H9 (cell line): ENCODE results near the gene PAQR4. TPM values are rescaled to one million over a fixed set of nuclear protein-coding genes. Genes with fewer than 3 reads are reported as not detected.
A peak's percentile ranks its signal among the peaks of the same experiment; 100 is the strongest.

Source experiments
- DNase-seq: peaks from one replicate; pipeline ENCODE4 v3.0.0-alpha.2; 2017
- H2AFZ ChIP-seq: one replicate; pipeline ENCODE4 v1.6.1; 2013; ENCODE audit warnings: mild to moderate bottlenecking, low read length, control low read depth, moderate library complexity
- H2AK5ac ChIP-seq: 2 replicates; pipeline ENCODE4 v1.6.1; 2013; ENCODE audit warnings: low read length, control low read depth, mixed read lengths; ENCODE audit not compliant: insufficient read length
- H2BK120ac ChIP-seq: one replicate; pipeline ENCODE4 v1.6.1; 2013; ENCODE audit warnings: low read depth, mild to moderate bottlenecking, low read length, control low read depth, inconsistent platforms; ENCODE audit not compliant: poor library complexity, severe bottlenecking
- H2BK12ac ChIP-seq: 2 replicates; pipeline ENCODE4 v1.6.1; 2013; ENCODE audit warnings: low read length, control low read depth, mixed read lengths, low read depth; ENCODE audit not compliant: insufficient read length
- H2BK15ac ChIP-seq: 2 replicates; pipeline ENCODE4 v1.6.1; 2013; ENCODE audit warnings: low read depth, low read length, control low read depth
- H2BK20ac ChIP-seq: one replicate; pipeline ENCODE4 v1.6.1; 2013; ENCODE audit warnings: low read depth, mild to moderate bottlenecking, low read length, control low read depth, inconsistent platforms; ENCODE audit not compliant: poor library complexity, severe bottlenecking
- H2BK5ac ChIP-seq: 2 replicates; pipeline ENCODE4 v1.6.1; 2013; ENCODE audit warnings: low read length, control low read depth, mixed read lengths; ENCODE audit not compliant: insufficient read length
- H3K14ac ChIP-seq: 2 replicates; pipeline ENCODE4 v1.6.1; 2013; ENCODE audit warnings: low read length, control low read depth; ENCODE audit not compliant: insufficient read depth
- H3K18ac ChIP-seq: 2 replicates; pipeline ENCODE4 v1.6.1; 2013; ENCODE audit warnings: low read depth, mild to moderate bottlenecking, mixed read lengths, low read length, control low read depth; ENCODE audit not compliant: insufficient read length
- H3K23ac ChIP-seq: 2 replicates; pipeline ENCODE4 v1.6.1; 2013; ENCODE audit warnings: low read length, control low read depth, mixed read lengths, low read depth; ENCODE audit not compliant: insufficient read length
- H3K23me2 ChIP-seq: 2 replicates; pipeline ENCODE4 v1.6.1; 2013; ENCODE audit warnings: low read depth, mild to moderate bottlenecking, mixed read lengths, low read length, control low read depth; ENCODE audit not compliant: insufficient read length, poor library complexity, severe bottlenecking
- H3K27ac ChIP-seq: 2 replicates; pipeline ENCODE4 v1.5.1; 2013; ENCODE audit warnings: low read length, control low read depth, mixed read lengths, low read depth; ENCODE audit not compliant: insufficient read length
- H3K27me3 ChIP-seq: 2 replicates; pipeline ENCODE4 v1.6.1; 2013; ENCODE audit warnings: low read length, control low read depth, inconsistent platforms; ENCODE audit not compliant: insufficient read depth
- H3K4ac ChIP-seq: 2 replicates; pipeline ENCODE4 v1.6.1; 2013; ENCODE audit warnings: low read depth, mild to moderate bottlenecking, control low read depth, inconsistent platforms, low read length, moderate library complexity
- H3K4me1 ChIP-seq: 2 replicates; pipeline ENCODE4 v1.6.1; 2013; ENCODE audit warnings: low read length, control low read depth, inconsistent platforms; ENCODE audit not compliant: insufficient read depth
- H3K4me2 ChIP-seq: 2 replicates; pipeline ENCODE4 v1.6.1; 2013; ENCODE audit warnings: low read length, control low read depth, mixed read lengths; ENCODE audit not compliant: insufficient read length, insufficient read depth
- H3K56ac ChIP-seq: 2 replicates; pipeline ENCODE4 v1.6.1; 2013; ENCODE audit warnings: low read depth, mild to moderate bottlenecking, mixed read lengths, low read length, control low read depth; ENCODE audit not compliant: insufficient read length
- H3K79me1 ChIP-seq: 2 replicates; pipeline ENCODE4 v1.6.1; 2013; ENCODE audit warnings: low read depth, mild to moderate bottlenecking, moderate library complexity, low read length, control low read depth, inconsistent platforms; ENCODE audit not compliant: insufficient read depth, poor library complexity, severe bottlenecking
- H3K79me2 ChIP-seq: 2 replicates; pipeline ENCODE4 v1.6.1; 2013; ENCODE audit warnings: low read length, control low read depth, inconsistent platforms; ENCODE audit not compliant: insufficient read depth
- H3K9ac ChIP-seq: 2 replicates; pipeline ENCODE4 v1.6.1; 2013; ENCODE audit warnings: low read length, control low read depth, mixed read lengths; ENCODE audit not compliant: insufficient read length; ENCODE audit errors: extremely low read depth
- H3K9me3 ChIP-seq: one replicate; pipeline ENCODE4 v1.6.1; 2013; ENCODE audit warnings: low read depth, low read length, inconsistent platforms; ENCODE audit not compliant: control insufficient read depth
- H3T11ph ChIP-seq: one replicate; pipeline ENCODE4 v1.6.1; 2013; ENCODE audit warnings: mild to moderate bottlenecking, low read length, control low read depth, inconsistent platforms
- H4K20me1 ChIP-seq: one replicate; pipeline ENCODE4 v1.6.1; 2013; ENCODE audit not compliant: control insufficient read depth, insufficient read length, insufficient read depth
- H4K5ac ChIP-seq: 2 replicates; pipeline ENCODE4 v1.6.1; 2013; ENCODE audit warnings: low read depth, mild to moderate bottlenecking, mixed read lengths, low read length, control low read depth; ENCODE audit not compliant: insufficient read length
- H4K8ac ChIP-seq: replicated peaks from 2 replicates; pipeline ENCODE4 v1.6.1; 2013; ENCODE audit warnings: low read length, control low read depth, mixed read lengths, low read depth; ENCODE audit not compliant: insufficient read length
- H4K91ac ChIP-seq: 2 replicates; pipeline ENCODE4 v1.6.1; 2013; ENCODE audit warnings: low read depth, mild to moderate bottlenecking, moderate library complexity, mixed read lengths, low read length, control low read depth; ENCODE audit not compliant: insufficient read length
- H3K27ac Mint-ChIP-seq, 3 experiments: 2 replicates in 2 of 3; 3 replicates in 1 of 3; pipeline ENCODE4 v1.8.0; 2020 to 2021; ENCODE audit warnings: mixed read lengths in 3 of 3, mild to moderate bottlenecking in 1 of 3, moderate library complexity in 1 of 3
- H3K27me3 Mint-ChIP-seq: 2 replicates; pipeline ENCODE4 v1.8.0; 2021; ENCODE audit warnings: low read depth, mild to moderate bottlenecking, moderate library complexity, mixed read lengths
- H3K36me3 Mint-ChIP-seq, 3 experiments: 2 replicates in 2 of 3; 3 replicates in 1 of 3; pipeline ENCODE4 v1.8.0; 2020 to 2021; ENCODE audit warnings: low read depth in 3 of 3, mixed read lengths in 3 of 3; ENCODE audit not compliant: insufficient read depth in 1 of 3
- H3K4me1 Mint-ChIP-seq, 2 experiments: 2 replicates each; pipeline ENCODE4 v1.8.0; 2020; ENCODE audit warnings: mixed read lengths in 2 of 2
- H3K4me3 Mint-ChIP-seq, 2 experiments: 2 replicates in 1 of 2; 3 replicates in 1 of 2; pipeline ENCODE4 v1.8.0; 2020 to 2021; ENCODE audit warnings: mild to moderate bottlenecking in 2 of 2, mixed read lengths in 2 of 2, moderate library complexity in 1 of 2
- H3K9me3 Mint-ChIP-seq, 2 experiments: 2 replicates in 1 of 2; 3 replicates in 1 of 2; pipeline ENCODE4 v1.8.0; 2020; ENCODE audit warnings: mild to moderate bottlenecking in 2 of 2, mixed read lengths in 2 of 2, moderate library complexity in 1 of 2
- WGBS: extraction: QIAGEN DNeasy Blood & Tissue Kit; methylation state at CpG from one replicate; pipeline ENCODE4 v1.1.7; 2013; ENCODE audit warnings: missing lambda C conversion rate, low lambda C conversion rate, mixed read lengths; ENCODE audit not compliant: insufficient read length; ENCODE audit errors: extremely low coverage; 5-methylcytosine and 5-hydroxymethylcytosine counted together
- total RNA-seq: library from RNA; stranded (reverse); gene quantifications from 2 replicates; pipeline ENCODE4 v1.2.1, GENCODE V29; 2021
- TF ChIP-seq, protein P1 (sequence below): fragments of 200-600 bp; sonication (generic); conservative IDR thresholded peaks from 3 replicates; pipeline ENCODE4 v1.8.0; 2021; ENCODE audit warnings: antibody characterized with exemption, mild to moderate bottlenecking

Gene PAQR4
- total RNA-seq, 1 experiment from 2014 or later = 32.1 TPM

DNA sequence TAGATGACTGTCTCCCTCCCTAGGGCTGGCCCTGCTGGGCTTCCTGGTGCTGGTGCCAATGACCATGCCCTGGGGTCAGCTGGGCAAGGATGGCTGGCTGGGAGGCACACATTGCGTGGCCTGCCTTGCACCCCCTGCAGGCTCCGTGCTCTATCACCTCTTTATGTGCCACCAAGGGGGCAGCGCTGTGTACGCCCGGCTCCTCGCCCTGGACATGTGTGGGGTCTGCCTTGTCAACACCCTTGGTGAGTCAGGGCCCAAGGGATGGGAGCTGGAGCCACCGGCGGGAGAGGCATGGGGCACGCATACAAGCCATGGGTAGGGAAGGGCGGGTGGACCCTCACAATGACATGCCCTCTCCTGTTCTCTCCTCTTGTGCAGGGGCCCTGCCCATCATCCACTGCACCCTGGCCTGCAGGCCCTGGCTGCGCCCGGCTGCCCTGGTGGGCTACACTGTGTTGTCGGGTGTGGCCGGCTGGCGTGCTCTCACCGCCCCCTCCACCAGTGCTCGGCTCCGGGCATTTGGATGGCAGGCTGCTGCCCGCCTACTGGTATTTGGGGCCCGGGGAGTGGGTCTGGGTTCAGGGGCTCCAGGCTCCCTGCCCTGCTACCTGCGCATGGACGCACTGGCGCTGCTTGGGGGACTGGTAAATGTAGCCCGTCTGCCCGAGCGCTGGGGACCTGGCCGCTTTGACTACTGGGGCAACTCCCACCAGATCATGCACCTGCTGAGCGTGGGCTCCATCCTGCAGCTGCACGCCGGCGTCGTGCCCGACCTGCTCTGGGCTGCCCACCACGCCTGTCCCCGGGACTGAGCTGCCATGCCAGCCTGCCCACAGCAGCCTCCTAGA is 2.2 kb downstream of the PAQR4 start:
- Histone ChIP-seq H4K8ac (no peak overlapping the region), H3K9me3 (no peaks in the 10 kb centered on the region), H2BK20ac (no peak overlapping the region), H3K4me2 (no peak overlapping the region), H3K23ac (no peak overlapping the region), H2BK15ac (no peak overlapping the region), H3T11ph (no peak overlapping the region), H3K56ac (no peak overlapping the region), H4K91ac (no peak overlapping the region), H2AK5ac (no peak overlapping the region), H3K4me1 (no peaks in the 10 kb centered on the region), H2BK120ac (no peak overlapping the region), H3K18ac (no peak overlapping the region), H3K23me2 (peaks cover 6% of the 10 kb centered on the region), H2BK12ac (no peak overlapping the region), H3K79me1 (no peaks in the 10 kb centered on the region), H3K79me2 (no peaks in the 10 kb centered on the region), H3K27me3 (no peaks in the 10 kb centered on the region), H3K9ac (no peak overlapping the region), H4K20me1 (peaks cover 3% of the 10 kb centered on the region), H3K27ac (no peak overlapping the region), H4K5ac (no peak overlapping the region), H3K4ac (no peak overlapping the region), H2BK5ac (no peak overlapping the region), H2AFZ (no peak overlapping the region), H3K14ac (no peak overlapping the region)
- H3K36me3 Mint-ChIP-seq = peaks cover 4 to 34% (median 26%) of the 10 kb centered on the region in 3 experiments; a peak in 6 of 7 replicates
- H3K4me3 Mint-ChIP-seq = peak overlapping the region; percentile 72 to 81
- H3K9me3 Mint-ChIP-seq = no peaks in the 10 kb centered on the region
- DNase-seq = no peak
- H3K27ac Mint-ChIP-seq = no peak overlapping the region; a peak in 1 of 7 replicates
- H3K4me1 Mint-ChIP-seq = peaks cover 18 to 21% of the 10 kb centered on the region in 2 experiments
- WGBS = no CpG with 5 or more reads among the region's 35 CpGs
- TF ChIP-seq, protein P1, sequence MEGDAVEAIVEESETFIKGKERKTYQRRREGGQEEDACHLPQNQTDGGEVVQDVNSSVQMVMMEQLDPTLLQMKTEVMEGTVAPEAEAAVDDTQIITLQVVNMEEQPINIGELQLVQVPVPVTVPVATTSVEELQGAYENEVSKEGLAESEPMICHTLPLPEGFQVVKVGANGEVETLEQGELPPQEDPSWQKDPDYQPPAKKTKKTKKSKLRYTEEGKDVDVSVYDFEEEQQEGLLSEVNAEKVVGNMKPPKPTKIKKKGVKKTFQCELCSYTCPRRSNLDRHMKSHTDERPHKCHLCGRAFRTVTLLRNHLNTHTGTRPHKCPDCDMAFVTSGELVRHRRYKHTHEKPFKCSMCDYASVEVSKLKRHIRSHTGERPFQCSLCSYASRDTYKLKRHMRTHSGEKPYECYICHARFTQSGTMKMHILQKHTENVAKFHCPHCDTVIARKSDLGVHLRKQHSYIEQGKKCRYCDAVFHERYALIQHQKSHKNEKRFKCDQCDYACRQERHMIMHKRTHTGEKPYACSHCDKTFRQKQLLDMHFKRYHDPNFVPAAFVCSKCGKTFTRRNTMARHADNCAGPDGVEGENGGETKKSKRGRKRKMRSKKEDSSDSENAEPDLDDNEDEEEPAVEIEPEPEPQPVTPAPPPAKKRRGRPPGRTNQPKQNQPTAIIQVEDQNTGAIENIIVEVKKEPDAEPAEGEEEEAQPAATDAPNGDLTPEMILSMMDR = no peak
- peaks cover 13% of the 10 kb centered on the region for H3K27me3 Mint-ChIP-seq
